ENCODE data around the gene DISP2. TPM values are rescaled to one million over a fixed set of nuclear protein-coding genes. Genes with fewer than 3 reads are reported as not detected.

DISP2 gene, protein sequence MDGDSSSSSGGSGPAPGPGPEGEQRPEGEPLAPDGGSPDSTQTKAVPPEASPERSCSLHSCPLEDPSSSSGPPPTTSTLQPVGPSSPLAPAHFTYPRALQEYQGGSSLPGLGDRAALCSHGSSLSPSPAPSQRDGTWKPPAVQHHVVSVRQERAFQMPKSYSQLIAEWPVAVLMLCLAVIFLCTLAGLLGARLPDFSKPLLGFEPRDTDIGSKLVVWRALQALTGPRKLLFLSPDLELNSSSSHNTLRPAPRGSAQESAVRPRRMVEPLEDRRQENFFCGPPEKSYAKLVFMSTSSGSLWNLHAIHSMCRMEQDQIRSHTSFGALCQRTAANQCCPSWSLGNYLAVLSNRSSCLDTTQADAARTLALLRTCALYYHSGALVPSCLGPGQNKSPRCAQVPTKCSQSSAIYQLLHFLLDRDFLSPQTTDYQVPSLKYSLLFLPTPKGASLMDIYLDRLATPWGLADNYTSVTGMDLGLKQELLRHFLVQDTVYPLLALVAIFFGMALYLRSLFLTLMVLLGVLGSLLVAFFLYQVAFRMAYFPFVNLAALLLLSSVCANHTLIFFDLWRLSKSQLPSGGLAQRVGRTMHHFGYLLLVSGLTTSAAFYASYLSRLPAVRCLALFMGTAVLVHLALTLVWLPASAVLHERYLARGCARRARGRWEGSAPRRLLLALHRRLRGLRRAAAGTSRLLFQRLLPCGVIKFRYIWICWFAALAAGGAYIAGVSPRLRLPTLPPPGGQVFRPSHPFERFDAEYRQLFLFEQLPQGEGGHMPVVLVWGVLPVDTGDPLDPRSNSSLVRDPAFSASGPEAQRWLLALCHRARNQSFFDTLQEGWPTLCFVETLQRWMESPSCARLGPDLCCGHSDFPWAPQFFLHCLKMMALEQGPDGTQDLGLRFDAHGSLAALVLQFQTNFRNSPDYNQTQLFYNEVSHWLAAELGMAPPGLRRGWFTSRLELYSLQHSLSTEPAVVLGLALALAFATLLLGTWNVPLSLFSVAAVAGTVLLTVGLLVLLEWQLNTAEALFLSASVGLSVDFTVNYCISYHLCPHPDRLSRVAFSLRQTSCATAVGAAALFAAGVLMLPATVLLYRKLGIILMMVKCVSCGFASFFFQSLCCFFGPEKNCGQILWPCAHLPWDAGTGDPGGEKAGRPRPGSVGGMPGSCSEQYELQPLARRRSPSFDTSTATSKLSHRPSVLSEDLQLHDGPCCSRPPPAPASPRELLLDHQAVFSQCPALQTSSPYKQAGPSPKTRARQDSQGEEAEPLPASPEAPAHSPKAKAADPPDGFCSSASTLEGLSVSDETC (N-terminal part only)
- total RNA-seq, result 3.9 TPM
- long read RNA-seq, partial matches to known transcripts, result 5 of 5 reads
- long read RNA-seq, other reads (novel, unspliced or antisense), result 0 of 5 reads

DNA sequence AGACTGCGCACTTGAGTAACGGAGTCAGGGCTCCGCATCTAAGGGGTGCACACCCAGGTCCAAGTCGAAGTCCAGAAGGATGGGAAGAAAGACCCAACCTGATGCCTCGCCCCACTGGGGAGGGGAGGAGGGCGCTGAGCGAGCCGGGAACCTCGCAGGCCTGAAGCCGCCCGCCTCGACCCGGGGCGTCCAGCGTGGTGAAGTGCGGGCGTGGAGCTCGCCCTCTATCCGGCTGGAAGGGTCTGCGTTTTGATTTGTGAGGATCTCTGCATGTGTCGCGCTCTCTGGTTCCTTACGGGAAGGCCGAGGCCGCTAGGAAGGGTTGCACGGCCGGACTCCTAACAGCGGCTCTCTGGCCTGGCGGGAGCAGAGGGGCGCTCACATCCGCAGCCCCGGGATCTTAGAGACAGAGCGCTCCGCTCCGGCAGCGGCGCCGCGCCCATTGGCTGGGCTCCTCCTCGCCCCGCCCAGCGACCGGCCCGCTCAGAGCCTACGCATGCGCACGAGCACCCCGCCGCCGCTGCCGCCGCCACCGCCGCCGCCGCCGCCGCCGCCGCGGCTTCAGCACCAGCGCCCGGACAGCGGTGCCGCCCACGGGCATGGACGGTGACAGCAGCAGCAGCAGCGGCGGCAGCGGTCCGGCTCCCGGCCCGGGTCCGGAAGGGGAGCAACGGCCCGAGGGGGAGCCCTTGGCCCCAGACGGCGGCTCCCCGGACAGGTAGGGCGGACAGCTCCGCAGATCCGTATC is at the start of gene DISP2:
Gene DISP2, plus strand, starts transcription at position 497 of the 748 bp plus-strand sequence. Its CDS starts 103 bp downstream, at position 600.
- peak; percentile 93 for DNase-seq (ENCODE audit: missing footprints)
- ATAC-seq, result peak; percentile 86
- intact Hi-C loops (cut with DNase I), result no loop called here

DNA sequence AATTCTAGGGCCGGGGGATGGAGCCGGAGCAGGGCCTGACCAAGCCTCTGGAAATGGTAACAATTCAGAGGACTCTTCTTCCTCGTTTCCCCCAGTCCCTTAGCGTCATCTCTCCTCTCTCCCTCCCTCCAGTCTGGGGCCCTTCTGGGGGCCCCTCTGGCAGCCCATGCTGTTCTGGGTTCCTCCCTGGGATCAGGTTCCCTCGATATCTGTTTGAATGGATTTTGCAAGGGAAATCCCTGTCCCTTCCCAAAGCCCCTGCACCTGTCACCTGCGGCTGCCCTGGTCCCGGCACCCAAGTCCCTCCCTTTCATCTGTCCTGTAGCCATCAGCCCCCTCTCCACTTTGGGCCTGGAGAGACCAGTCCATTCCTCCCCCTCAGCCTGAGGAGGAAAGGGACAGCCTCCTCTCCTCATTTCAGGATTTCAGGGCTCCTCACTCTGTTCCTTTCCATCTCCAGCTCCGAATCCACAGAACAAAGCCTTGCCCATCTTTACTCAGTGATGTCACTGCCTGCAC is 48.6 kb upstream of the DISP2 start:
- intact Hi-C loops (cut with DNase I), result no loop called here
- no peak for DNase-seq (ENCODE audit: missing footprints)
- no peak for ATAC-seq

DNA sequence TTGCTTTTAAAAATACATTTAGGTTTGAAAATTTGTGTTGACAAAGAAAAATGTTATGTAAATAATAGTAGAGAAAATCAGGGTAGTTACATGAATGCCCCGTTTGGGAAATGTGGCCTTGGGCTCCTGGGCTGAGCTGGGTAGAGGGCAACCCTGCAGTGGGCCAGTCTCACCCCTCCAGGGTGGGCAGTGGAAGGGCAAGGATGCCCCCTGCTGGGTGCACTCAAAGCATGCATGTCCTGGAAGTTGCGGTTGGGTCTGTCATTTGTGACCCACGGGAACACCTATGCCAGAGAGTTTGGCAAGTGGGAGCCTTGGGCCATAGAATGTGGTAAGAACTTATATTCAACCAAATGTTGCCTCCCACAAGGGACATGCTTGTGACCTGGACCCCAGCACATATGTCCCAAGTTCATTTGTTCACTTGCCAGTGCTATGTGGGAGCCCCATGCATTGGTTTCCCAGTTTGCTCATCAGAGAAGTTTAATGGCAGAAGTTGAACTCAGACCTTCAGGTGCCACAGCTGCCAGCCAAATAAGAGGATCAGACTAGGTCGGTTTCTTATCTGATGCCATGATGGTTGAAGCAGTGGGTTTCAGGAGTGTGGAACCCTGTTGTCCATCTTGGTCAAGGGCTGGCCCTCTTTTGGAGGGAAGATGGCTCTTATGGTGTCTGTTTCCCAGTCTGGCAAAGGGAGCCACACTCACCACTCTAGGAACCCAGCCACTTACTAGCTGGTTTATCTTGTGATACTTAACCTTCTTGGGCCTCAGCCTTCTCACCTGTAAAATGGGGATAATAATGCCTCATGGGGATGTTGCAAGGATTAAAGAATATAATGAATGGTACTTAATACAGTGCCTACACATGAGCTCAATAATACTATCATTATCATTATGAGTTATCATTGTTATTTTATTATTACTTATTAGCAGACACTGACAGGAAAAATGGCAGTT is 47.7 kb upstream of the DISP2 start:
- ATAC-seq, result peak; percentile 74
- intact Hi-C loops (cut with DNase I), result loop anchor here (1.0 to 5.0 kb wide), 2 partner anchors 31 to 93 kb away; no protein-coding TSS in a partner anchor
- DNase-seq (ENCODE audit: missing footprints), result peak; percentile 81

DNA sequence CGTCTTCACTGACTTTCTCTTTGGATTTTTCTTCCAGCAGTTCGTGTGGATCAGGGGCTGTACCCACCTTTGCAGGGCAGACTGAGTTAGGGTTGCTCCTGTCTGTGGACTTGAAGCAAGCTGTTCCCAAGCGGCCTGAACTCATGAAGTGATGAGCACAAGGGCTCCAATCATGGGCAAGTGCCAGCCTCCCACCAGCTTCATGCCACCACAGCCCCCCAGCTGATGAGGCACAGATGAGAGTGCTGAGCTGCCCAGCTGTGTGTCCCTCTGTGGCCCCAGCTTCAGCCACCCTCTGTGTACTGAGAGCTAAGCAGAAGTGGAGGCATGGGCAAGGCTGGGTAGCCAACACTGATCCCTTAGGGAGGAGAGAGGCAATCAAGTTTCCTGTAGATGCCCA is 47.0 kb upstream of the DISP2 start:
- DNase-seq (ENCODE audit: missing footprints), result no peak
- ATAC-seq, result no peak
- intact Hi-C loops (cut with DNase I), result loop anchor here (1.0 to 5.0 kb wide), 2 partner anchors 32 to 94 kb away; no protein-coding TSS in a partner anchor

DNA sequence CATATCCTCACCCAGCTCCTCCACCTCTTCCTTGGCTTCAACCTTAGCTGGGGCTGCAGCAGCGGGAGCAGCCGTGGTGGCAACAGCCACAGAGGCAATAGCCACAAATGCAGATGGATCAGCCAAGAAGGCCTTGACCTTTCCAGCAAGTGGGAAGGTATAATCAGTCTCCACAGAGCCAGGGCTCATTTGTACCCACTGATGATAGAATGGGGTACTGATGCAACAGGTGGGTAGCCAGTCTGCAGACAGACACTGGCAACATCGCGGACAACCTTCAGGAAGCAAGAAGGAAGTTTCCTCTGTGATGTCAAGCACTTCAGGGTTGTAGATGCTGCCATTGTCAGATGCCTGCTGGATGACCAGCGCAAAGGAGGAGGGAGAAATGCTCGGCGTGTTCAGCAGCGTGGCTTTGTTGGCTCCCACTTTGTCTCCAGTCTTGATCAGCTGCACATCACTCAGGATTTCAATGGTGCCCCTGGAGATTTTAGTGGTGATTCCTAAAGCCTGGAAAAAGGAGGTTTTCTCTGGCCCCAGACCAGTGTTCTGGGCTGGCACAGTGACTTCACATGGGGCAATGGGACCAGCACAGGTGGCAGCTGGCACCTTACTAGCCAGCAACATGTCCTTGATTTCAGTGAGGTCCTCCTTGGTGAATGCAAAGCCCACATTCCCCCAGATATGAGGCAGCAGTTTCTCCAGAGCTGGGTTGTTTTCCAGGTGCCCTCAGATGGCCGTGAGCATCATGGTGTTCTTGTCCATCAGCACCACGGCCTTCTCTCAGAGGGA is 45.5 kb upstream of the DISP2 start:
- no peak for DNase-seq (ENCODE audit: missing footprints)

DNA sequence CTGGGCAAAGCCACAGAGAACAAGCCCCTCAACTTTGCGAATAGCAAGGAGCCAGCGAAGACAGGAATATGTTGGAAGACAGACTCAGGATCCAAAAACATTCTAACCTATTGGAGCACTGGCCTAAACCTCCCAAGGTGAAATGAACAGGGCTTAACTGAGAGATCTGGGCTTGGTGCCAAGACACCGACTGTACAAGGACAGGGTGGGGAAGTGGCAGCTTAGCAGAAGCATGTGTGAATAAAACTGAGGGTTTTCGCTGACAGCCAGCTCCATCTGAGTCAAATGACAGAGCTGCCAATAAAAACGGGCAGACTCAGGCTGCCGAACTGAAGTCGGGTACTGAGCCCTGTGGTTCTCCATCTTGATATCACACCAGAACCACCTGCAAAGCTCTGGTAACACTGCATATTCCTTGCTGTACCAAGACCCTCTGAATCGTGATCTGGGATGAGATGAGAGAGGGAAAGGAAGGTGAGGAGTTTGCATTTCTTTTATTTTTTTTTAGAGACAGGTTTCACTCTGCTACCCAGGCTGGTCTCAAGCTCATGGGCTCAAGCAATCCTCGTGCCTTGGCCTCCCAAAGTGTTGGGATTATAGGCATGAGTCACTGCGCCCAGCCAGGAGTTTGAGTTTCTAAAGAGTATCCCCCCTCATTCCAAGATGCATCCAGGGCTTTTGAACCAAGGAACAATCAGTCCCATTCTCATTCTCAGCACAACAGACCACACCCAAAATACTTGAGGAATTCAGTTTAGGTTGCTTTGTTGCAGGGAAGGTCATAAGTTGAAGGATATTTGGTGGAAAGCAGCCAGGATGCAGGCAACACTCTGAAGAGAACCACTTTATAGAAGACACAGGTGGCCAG is 44.3 kb upstream of the DISP2 start:
- DNase-seq (ENCODE audit: missing footprints), result no peak
- ATAC-seq, result peak; percentile 65
- intact Hi-C loops (cut with DNase I), result loop anchor here (5.0 kb wide), 1 partner anchor 96 kb away; no protein-coding TSS in a partner anchor

More for the DNA sequence above, 45.5 kb upstream of the DISP2 start:
- ATAC-seq, result no peak
- intact Hi-C loops (cut with DNase I), result loop anchor here (5.0 kb wide), 1 partner anchor 95 kb away; no protein-coding TSS in a partner anchor

DNA sequence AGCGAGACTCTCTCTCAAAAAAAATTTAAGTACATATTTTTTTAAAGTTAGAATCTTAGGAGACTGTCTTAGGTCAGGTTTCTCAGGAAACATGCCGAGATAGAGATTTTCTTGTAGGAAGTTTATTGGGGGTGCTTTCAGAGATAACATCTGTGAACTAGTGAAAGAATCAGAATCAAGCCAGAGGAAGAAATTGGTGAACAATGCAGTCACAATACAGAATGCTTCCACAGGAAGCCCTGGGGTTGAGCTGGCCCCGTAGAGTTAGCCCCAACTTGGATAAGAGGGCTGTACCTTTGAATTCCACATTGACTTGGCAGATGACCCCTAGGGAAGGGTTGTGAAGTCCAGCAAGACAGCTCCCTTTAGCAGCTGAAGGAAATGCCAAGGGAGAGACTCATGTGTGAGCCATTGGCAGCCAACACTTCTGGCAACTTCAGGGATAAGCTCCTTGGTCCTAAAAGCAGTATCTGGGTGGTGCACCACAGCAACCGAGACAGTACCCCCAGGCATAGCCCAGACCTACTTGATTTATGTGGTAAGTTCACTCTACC is 43.2 kb upstream of the DISP2 start:
- intact Hi-C loops (cut with DNase I), result loop anchor here (5.0 kb wide), 1 partner anchor 97 kb away; no protein-coding TSS in a partner anchor
- ATAC-seq, result no peak
- no peak for DNase-seq (ENCODE audit: missing footprints)

DNA sequence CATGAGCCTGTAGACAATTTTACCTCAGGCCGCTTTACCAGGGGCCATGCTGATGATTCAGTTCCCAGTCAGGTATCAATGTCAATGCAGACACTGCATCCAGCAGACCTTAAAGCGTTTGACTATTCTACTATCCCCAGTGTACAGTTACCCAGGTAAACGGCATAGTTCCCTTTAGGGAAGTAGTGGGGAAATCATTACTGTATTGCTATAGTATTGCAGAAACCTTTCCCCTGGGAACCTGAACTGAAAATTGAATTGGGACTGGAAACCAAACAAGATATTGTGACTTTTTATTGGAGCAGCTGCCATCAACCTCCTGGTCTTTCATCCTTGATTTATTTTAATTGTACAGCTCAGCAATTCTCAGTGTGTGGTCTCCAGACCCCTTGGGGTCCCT is 41.1 kb upstream of the DISP2 start:
- intact Hi-C loops (cut with DNase I), result no loop called here
- DNase-seq (ENCODE audit: missing footprints), result no peak
- ATAC-seq, result no peak

DNA sequence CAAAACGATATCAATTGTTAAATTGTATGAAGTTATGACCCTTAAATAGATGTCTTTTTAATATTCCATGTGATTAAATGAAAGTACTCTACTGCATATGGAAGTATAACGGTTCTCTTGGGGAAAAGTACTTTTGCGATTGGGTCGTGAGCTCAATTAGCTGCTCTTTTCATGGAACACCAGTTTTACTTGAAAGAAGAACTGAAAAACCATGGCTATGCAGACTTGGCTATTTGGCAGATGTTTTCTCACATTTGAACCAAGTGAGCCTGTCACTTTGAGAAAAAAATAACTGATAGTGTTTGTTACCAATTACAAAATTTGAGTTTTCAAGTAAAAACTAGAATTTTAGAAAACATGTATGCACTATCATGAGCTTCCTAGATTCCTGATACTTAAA is 40.4 kb upstream of the DISP2 start:
- intact Hi-C loops (cut with DNase I), result no loop called here
- DNase-seq (ENCODE audit: missing footprints) (no peak), ATAC-seq (no peak)

DNA sequence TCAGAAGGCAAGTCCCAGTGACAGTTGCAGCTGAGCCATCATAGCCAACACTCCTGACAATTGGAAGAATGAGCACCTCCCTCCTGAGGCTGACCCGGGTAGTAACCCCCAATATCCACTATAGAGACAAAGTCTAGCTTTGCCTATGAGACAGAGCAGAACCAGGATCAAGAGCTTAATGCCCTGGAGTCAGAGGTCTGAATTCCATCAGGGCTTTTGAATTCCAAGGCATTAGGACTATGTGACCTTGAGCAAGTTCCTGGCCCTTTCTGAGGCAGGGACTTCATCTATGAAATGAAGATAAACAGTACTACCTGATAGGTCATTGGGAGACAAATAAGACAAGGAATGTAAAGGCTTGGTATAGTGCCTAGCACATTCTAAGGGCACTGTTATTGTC is 37.6 kb upstream of the DISP2 start:
- DNase-seq (ENCODE audit: missing footprints) (no peak), ATAC-seq (no peak)
- intact Hi-C loops (cut with DNase I), result no loop called here

DNA sequence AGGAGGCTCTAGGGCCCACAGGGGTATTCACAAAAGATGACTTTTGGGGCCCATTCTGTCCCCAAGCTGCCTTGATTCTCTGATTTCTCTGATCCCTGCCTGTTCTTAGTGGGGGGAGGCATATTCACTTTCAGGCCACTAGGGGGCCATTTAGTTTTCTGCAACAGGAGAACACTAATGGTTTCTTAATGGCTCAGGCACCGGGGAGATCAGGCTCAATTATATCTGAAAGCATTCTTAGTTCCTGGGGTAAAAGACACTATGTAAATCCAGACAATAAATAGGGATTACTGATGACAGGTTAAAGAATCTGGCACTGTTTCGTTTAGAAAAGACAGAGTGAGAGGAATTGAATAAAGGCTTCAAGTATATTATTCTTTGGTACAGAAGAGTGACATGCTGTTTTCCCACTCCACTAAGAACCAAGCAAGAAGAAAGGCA is 37.1 kb upstream of the DISP2 start:
- ATAC-seq (peak; percentile 15), DNase-seq (ENCODE audit: missing footprints) (no peak)
- intact Hi-C loops (cut with DNase I), result no loop called here

DNA sequence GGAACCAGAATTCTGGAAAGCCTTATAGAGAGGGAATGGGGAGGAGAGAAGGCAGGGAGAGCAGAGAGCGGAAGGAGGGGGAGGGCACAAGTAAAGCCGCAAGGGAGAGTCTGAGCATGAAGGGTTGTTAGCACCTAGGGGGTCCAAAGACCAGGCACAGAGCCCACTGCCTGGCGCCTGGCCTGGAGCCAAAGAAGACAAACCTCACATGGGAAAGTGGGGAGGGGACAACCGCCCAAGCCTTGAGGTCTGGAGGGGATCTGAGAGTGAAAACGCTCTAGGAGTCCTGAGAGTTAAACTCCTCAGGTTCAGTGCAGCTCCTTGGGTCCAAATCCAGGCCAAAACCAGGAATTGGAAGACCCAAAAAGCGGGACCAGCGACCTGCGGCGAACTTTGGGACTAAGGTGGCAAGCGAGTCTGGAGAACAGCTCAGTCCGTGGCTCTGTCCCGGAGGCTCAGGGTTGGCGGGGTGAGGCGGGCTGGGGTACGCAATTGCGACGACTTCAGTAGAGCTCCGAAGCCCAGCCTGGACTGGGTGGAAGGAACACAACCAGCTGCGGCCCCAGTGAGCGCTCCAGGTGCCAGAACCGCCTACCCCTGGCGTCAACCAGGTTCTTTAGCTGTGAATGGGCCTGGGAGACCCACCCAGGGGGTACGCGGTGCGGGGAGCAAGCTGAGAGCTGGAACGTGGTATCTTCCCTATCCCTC is 35.3 kb upstream of the DISP2 start:
- DNase-seq (ENCODE audit: missing footprints) (no peak), ATAC-seq (no peak)
- intact Hi-C loops (cut with DNase I), result loop anchor here (1.0 kb wide), 3 partner anchors 18 to 99 kb away; partner anchors contain the start of gene CCDC9B

DNA sequence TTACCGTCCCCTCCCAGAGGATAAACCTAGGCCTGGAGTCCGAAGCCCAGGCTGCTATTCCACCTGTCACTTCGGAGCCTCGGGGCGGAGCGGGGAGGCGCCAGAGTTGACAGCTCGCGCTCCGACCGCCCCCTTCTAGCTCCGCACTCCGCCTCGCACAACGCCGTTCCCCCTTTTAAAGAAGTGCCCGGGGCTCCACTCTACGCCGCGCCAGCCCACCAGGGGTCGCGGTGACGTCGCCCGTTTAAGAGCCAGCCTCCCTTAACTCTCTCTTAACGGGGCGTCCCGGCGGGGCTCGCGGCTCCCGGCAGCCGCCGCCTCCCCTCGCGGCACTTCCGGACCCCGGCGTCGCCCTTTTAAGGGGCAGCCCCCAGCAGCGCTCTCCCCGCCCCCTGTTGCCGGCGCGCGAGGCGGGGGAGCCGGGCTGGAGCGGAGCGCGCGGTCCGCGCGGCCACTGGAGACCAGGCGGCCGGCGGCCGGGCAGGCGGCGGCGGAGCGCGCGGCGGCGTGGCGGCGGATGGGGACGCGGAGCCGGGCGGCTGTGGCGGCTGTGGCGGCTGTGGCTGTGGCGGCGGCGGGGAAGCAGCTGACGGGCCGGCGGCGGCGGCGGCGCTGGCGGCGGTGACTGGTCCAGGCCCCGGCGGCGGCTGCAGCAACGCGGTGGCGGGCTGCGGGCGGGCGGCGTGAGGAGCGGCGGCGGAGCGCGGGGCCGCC is 34.6 kb upstream of the DISP2 start, which contains the start of gene INAFM2:
Gene INAFM2, plus strand, starts transcription at position 454 of the 714 bp plus-strand sequence. CDS start 364 bp downstream, outside the sequence.
- intact Hi-C loops (cut with DNase I), result loop anchor here (1.0 kb wide), 3 partner anchors 17 to 98 kb away; partner anchors contain the start of gene CCDC9B
- ATAC-seq, result peak; percentile 91
- peak; percentile 94 for DNase-seq (ENCODE audit: missing footprints)

Data from Right ventricle myocardium inferior (tissue), 1 donor.